Ureter (tissue), 1 donor: ENCODE measurements around the gene MED12. TPM values are rescaled to one million over a fixed set of nuclear protein-coding genes. Genes with fewer than 3 reads are reported as not detected.
"Not testable (repeated sequence)": the region's sequence is repeated elsewhere in the genome, so short reads cannot be mapped to it uniquely, and the experiment has no call there.

Source experiments
- DNase-seq: peaks from one replicate; pipeline ENCODE4 v3.0.0-alpha.2; 2020; ENCODE audit warnings: low spot score
- total RNA-seq: library from RNA; stranded (reverse); gene quantifications from one replicate; pipeline ENCODE4 v1.2.4, GENCODE V29; 2023
- donor health status: DM: yes; HTN: yes; CAD: no.

The MED12 gene
- total RNA-seq, 1 donor from 2014 or later, result 71.4 TPM

DNA sequence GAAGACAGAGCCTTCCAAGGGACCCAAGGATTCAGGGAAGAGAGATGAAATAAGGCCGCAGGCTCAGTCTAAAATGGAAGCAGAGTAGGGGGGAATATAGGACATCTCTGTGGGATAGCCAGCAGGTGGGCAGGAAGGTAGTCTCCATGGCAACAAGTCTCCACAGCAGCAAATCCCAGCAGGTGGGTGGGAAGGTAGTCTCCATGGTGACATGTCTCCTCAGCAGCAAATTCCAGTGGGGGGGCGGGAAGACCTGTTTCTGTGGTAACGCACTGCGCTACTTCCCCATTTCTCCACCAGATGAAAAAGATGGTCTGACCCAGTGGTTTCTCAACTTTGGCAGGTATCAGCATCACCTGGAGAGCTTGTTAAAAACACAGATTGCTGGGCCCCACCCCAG is 44.6 kb downstream of the MED12 start:
- no peak for DNase-seq

DNA sequence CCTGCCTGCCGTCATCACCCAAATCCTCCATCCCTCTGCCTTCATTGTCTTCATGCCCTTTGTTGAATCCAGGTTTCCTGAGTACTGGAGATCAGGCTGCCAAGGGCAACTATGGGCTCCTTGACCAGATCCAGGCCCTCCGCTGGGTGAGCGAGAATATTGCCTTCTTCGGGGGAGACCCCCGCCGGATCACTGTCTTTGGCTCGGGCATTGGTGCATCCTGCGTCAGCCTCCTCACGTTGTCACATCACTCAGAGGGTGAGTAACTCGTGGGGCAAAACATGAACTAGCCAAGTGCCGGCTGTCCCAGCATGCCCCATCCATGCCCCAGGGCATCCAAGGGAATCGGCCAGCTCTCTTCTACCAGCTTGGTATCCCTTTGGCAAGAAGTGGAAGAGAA is 45.7 kb downstream of the MED12 start:
- no peak for DNase-seq

DNA sequence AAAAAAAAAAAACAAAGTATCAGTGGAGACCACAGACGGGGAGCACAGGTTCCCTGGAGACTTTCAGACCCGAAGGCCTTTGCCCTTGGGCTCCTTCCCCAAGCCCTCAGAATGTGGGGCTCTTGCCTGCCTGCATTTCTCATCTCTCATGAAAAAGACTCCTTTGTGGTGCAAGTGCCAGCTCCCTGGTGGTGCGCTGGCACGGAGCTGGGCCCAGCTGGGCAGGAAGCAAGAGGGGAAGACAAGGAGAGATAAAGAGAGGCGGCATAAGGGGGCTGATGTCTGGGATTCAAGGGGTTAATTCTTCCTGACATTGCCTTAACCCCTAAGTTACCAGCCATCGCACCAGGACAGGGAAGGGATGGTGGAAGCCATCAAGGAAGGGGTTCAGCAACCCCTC is 48.1 kb downstream of the MED12 start:
- no peak for DNase-seq

DNA sequence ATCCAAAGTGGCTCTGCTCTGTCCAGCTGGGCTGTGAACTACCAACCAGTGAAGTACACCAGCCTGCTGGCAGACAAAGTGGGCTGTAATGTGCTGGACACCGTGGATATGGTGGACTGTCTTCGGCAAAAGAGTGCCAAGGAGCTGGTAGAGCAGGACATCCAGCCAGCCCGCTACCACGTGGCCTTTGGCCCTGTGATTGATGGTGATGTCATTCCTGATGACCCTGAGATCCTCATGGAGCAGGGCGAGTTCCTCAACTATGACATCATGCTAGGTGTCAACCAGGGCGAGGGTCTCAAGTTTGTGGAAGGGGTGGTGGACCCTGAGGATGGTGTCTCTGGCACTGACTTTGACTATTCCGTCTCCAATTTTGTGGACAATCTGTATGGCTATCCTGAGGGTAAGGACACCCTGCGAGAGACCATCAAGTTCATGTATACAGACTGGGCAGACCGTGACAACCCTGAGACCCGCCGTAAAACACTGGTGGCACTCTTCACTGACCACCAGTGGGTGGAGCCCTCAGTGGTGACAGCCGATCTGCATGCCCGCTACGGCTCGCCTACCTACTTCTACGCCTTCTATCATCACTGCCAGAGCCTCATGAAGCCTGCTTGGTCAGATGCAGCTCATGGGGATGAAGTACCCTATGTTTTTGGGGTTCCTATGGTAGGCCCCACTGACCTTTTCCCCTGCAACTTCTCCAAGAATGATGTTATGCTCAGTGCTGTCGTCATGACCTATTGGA is 48.8 kb downstream of the MED12 start:
- DNase-seq, result no peak

DNA sequence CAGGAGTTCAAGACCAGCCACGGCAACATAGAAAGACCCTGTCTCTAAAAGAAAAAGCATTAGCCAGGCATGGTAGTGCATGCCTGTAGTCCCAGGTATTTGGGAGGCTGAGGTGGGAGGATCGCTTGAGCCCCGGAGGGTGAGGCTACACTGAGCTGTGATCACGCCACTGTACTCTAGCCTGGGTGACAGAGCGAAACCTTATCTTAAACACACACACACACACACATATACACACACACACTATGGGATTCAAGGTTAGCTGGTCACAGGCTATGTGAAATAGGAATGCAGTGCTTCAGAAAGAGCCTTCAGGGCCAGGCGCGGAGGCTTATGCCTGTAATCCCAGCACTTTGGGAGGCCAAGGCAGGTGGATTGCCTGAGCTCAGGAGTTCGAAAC is 49.7 kb downstream of the MED12 start:
- no peak for DNase-seq

DNA sequence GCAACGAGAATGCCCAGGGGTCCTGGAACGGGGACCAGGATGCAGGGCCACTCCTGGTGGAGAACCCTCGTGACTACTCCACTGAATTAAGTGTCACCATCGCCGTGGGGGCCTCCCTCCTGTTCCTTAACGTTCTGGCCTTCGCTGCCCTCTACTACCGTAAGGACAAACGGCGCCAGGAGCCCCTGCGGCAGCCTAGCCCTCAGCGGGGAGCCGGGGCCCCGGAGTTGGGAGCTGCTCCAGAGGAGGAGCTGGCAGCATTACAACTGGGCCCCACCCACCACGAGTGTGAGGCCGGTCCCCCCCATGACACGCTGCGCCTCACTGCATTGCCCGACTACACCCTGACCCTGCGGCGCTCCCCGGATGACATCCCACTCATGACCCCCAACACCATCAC is 51.2 kb downstream of the MED12 start:
- no peak for DNase-seq

DNA sequence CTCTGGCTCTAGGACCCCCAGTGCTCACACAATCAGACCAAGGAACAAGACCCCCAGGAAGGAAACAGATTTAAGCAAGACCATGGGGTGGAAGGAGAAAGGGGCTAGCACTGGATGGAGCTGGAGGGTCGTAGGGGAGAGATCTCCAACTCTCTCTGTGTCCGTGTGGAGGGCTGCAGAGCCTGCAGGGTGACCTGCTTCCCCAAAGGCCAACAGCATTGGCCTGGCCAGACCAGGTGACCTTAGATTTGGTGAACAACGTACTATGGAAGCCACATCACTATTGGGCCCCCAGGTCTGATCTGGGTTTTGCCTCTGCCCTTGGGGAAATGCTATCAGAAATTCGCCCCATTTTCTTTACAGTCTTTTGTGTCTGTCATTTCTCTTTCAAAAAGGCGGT is 52.3 kb downstream of the MED12 start:
- no peak for DNase-seq

DNA sequence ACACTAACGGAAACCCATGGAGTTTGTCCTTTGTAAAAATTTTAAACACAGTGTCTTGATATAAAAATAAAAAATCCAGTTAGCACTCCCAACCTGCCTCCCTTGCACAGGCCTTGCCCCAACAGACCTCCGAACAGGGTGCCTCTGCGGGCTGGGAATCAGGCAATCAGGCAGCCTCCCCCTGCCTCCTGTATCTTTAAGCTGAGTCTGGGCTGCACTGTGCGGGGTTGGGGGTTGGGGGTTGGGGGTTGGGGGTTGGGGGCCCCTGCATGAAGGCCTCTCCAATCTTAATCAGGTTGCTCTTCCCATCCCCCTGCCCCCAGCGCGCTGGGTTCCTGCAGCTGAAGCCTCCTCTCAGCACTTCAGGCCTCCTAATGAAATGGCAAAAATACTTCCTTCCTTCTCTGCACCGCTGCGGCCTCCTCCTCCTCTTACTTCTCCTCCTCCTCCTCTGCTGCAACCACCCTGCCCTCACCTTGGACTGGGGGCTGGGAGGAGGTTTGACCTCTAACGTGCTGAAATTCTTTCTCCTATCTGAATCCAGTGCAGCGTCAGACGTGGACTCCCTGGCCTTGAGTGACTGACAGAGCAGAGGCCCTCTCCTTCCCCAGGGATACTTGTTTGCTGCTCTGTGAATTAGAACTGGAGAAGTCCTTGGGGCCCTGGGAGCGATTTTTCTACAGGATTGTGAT is 52.9 kb downstream of the MED12 start:
- DNase-seq, result no peak

DNA sequence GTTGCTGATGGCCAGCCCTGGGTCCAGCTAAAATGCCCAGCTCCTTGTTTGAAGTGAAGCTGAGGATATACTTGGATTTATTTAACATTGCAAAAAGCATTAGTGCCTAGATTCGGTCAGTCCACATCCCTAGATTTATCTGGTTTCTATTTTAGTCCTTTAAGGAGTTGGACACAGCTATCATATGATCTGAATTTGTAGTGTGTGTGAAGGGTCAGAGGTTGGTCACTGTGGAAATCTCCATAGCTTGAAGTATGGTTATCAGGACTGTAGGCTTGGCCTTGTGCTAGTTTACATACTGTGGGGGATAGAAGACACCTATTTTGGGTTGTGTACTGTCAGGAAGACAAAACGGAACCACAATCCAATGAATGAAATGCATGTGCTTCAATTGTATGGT is 55.0 kb downstream of the MED12 start:
- DNase-seq, result no peak

DNA sequence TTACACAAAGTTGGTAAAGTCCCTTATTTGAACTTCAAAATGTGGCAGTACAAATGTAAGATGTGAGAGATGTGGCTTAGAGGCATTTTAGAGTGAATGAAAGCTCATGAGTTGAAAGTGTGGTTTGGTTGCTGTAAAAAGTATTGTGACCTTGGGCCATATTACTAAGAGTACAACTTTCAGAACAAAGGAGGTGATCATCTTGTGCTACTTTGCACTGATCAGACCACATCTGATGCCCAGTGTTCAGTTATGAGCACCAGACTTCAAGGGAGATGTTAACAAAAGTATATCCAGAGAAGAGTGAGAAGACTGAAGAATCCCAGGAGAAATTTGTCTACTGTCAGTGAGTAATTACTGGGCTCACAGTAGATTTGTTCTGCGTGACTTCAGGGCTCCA is 56.4 kb downstream of the MED12 start:
- no peak for DNase-seq

DNA sequence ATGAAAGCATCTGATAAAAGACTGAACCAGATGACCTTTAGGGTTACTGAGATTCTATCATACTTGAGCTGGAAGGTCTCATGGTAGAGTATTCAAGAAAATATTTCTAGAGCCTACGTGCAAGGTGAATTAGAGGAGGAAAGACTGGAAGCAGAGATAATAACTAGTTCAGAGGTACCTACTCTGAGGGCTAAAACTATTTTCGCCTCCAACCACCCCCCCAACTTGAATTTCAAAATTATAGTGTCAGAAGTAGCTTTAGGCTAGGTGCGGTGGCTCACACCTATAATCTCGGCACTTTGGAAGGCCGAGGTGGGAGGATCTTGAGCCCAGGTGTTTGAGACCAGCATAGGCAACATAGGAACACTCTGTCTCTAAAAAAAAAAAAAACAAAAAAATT is 57.1 kb downstream of the MED12 start:
- DNase-seq, result no peak

DNA sequence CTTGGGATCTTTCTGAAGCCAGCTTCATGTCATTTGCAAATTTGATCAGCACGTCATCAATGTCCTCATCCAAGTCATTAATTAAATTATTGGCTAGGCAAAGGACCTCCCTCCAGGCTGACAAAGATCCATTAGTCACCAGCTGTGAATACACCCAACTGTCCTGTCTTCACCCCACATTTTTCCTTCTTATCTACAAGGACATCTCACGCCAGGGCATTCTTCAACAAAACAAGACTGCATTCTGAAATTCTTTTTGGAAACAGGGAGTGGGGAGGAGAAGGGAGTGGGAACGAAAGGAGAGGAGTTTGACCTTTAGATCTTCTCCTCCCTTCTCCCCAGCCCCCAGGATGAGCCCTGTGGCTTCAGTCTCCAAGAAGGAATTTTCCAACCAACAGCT is 58.9 kb downstream of the MED12 start:
- DNase-seq, result no peak

DNA sequence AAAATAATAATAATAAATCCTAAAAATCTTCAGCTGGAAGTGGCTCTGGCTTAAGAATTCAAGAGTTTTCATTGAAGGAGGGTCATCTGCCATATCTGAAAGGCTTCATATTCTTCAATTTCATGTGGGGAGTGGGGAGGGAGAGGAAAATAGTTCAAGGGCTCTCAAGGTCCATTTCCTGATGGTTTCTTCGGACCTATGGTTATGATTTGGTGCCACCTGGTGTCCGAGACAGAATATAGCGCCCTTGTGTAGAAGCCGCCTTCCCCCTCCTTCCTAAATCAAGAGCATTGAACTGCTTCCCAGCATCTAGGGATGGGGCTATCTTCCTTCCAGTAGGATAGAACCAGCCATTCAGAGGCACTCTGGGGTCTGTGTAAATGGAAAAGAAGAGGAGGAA is 60.5 kb downstream of the MED12 start:
- peak; percentile 60 for DNase-seq

DNA sequence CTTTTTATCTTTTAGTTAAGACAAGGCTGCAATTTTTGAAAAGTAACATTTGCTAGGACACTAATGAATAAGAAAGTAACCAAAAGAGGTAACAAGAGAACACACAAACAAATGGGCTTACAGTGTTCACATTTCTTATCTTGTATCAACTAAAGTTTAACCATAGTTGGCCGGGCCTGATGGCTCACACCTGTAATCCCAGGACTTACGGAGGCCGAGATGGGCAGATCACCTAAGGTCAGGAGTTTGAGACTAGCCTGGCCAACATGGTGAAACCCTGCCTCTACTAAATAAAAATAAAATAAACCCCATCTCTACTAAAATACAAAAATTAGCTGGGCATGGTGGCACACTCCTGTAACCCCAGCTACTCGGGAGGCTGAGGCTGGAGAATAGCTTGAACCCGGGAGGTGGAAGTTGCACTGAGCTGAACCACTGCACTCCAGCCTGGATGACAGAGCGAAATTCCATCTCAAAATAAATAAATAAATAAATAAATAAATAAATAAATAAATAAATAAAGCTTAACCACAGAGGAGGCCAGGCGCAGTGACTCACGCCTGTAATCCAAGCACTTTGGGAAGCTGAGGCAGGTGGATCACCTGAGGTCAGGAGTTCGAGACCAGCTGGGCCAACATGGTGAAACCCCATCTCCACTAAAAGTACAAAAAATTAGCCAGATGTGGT is 62.3 kb downstream of the MED12 start:
- not testable (repeated sequence) for DNase-seq

DNA sequence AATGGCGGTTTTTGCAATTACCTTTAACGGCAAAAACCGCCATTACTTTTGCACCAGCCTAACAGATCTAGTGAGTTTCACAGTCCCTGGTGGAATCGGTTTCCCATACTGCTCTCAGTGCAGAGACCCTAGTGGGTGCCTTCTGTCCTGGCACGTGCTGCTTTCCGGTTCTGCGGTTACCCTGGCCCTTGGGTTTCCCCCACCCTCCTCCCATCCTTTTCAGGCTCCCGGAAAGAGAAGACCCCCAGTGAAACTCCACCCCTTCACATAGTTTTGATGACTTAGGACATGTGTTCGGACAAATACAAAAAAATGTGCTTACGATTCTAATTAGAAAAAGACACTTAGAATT is 63.1 kb downstream of the MED12 start:
- DNase-seq, result no peak

DNA sequence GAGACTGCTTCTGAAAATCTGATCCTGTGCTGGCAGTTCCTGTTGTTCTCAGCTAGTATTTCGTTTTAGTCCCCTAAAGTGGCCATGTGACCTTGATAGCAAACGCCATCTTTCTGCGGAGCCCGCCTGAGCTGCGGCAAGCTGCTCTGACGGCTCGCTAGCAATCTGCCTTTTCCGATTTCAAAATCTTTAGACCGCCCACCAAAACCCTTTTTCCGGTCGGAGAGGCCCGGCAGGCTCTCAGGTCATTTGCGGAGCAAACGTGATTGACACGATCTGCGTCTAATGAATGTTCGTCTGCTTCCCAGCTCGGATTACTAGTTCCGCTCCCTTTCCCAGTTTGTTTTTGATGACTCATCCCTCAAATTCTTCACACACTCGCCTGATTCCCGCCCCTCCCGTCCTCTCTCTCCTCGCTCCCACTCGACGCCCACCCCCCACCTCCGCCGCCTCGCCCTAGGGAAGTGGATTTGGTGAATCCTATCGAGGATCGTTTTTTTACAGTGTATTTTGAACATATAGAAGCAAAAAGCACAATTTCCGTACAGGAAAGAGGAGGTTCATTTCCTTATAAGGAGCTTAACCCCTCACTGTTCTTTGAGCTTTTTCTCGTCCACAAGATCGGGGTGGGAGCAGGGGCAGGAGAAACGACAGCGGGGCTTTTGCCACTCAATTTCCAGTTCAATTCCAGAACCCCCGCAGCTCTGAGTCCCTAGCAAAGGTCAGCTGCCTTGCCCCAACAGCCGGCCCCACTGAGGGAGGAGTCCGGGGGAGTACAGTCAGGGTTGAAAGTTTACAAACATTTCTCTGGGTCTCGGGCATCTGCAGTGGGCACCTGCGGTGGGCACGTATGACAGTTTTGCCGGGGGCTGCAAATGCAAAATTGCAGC is 63.8 kb downstream of the MED12 start:
- peak; percentile 90 for DNase-seq

DNA sequence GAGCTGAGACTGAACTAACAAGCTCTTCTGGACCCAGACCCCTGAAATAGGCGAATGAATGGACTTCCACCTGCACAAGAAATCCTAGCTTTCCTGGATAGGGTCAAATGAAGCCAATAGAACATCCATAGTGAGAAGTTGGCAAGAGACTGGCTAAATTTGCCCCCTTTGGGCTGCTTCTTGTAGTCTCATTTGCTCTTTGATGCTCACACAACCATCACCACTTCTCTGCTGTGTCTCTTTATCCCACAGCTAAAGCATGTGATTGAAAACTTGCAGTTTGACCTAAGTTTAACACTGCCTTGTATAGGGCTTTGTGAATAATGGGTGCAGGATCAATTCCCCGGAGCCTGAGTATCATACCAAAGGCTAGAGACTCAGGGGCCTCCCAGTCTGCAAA is 64.5 kb downstream of the MED12 start:
- no peak for DNase-seq

DNA sequence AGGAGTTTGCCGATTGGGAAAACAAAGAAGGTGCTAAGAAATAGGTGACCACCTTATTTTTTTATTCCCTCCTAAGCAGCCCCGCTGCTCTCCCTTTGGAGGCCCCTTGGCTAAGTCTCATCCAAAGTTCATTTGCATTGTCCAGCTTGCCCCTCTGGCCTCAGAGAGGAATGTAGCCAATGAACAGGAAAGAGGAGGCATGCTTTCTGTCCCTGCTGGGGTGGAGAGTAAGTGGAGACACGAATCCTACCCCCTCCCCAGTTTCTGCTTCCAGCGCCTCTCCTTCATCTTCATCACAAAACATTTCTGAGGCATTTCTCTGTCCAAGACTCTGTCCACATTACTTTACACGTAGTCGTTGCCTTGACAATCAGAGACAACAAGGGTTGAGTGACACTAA is 64.9 kb downstream of the MED12 start:
- no peak for DNase-seq

DNA sequence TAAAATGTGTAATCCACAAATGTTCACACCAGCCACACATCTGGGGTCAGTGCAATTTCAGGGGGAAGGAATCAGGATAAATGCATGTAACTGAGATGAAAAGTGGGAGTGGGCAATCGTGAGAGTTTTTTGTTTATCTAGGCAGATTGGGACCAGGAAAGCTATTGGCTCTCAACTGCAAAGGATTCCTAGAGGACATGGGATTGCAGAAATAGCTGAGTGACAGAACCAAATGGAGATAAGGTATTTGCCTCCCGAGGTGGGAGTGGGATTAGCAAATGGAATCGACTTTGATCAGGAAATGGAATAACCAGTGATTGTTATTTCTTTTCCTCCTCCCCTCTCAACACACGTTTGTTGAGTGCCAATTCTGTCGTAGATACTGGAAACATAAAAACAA is 65.7 kb downstream of the MED12 start:
- DNase-seq, result no peak

DNA sequence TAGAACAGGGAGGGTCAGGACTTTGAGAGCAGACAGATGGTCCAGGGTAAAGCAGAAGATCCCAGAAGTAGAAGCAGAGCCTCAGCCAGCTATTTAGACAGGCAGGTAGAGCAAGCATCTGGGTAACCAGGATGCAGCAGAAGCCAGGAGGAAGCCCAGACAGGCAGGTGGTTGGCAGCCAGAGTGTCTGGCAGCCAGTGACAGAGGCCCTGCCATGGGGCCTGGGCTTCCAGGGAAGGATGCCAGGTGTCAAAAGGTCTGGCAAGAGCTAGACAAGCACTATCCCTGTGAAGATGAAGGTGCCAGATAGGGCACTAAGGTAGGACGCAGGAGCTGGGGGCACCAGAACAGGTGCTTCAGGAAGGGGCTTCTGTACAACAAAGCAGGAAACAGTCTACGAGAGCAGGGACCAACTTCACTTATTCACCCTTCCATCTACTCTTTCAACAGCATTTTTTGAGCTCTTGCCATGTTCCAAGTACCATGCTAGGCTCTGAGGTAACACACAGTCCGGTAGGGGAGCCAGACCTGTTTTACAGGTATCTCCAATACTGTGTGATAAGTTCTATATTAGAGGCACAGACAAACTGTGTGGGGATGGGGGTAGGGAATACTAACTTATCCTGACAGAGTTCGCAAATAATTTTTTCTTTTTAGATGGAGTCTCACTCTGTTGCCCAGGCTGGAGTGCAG is 66.6 kb downstream of the MED12 start:
- DNase-seq, result no peak

DNA sequence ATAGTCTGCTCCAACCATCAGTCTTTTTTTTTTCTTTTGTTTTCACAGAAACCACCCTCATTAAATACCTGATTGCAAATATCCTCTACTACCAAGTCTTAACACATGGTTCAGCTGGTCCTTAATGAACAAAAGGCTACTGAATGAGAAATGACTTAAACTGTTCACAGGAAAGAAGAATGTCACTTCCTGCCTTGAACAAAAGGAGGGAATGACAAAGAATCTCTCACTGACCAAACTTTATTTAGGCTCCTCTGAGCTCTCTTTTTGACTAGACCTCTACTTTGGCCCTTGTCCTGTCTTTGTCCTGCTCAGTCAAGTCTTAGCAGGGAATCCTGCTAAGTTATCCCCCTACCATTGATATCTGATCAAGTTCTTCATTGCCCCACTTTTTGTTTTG is 72.9 kb downstream of the MED12 start:
- DNase-seq, result no peak
